Body of pancreas (tissue), 4 donors: ENCODE results near the gene DAO.

Experiments
- CTCF ChIP-seq, 7 experiments: fragments of 450-650 bp in 4 of 7; fragments of 200-600 bp in 3 of 7; sonication (generic) in 3 of 7; IDR thresholded peaks; one replicate each; pipeline ENCODE4 v1.5.1; 2016 to 2019; ENCODE audit warnings: antibody characterized with exemption in 7 of 7
- POLR2A ChIP-seq, 3 donors: fragments of 450-650 bp; IDR thresholded peaks; one replicate each; pipeline ENCODE4 v1.6.1; 2016; ENCODE audit warnings: antibody characterized with exemption in 3 of 3, mild to moderate bottlenecking in 2 of 3

DNA sequence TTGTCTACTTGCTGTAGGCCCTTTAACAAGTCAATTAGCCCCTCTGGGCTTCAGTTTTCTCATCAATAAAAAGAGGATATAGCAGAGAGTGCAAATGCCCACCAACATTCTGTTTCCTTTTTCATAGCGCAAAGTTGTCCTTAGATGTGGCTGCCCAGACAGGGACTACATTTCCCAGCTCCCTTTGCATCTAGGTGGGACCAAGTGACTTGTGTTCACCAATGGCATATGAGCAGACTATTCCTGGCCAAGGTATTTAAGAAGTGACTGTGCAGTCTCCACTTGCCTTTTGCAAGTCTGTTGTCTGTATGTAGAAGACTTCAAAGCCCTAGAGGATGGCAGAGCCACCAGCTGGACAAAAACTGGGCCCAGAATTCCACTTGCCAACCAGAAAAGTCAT lies 59.7 kb downstream of the DAO start:
- TF ChIP-seq CTCF (IDR thresholded peaks at IDR 0.05) (no peak), POLR2A (IDR thresholded peaks at IDR 0.05) (no peak)
